HepG2 (cell line): Measurements from ENCODE around the gene ZBTB4. TPM values are rescaled to one million over a fixed set of nuclear protein-coding genes. Genes with fewer than 3 reads are reported as not detected.

Experiments used
- ATAC-seq: fragments of 200-7000 bp; cut with Tn5 transposase; 3 replicates; pipeline ENCODE4 v1.9.1; 2020; ENCODE audit warnings: mild to moderate bottlenecking, moderate library complexity
- BruUV-seq: library from RNA; stranded (reverse); fragments of 400-500 nt; replicated peaks from 2 replicates; lab custom pipeline; 2021; lab: Mats Ljungman, UMichigan
- CTCF ChIA-PET: fragments of 300-600 bp; formaldehyde crosslinking; extraction: SDS; loops from one replicate; lab custom pipeline; 2021; ENCODE audit warnings: low total read pairs, inconsistent platforms, low intra/inter-chr PET ratio; lab: Yijun Ruan, JAX
- POLR2A ChIA-PET: fragments of 350-600 bp; sonication (Branson Sonifier 250); formaldehyde crosslinking; loops from one replicate; lab custom pipeline; 2020; ENCODE audit warnings: antibody characterized with exemption, inconsistent platforms; lab: Yijun Ruan, JAX
- DNase-seq: peaks from one replicate; pipeline ENCODE4 v3.0.0-alpha.2; 2015; ENCODE audit warnings: low spot score
- FAIRE-seq: peaks from 3 replicates; lab custom pipeline; 2011; peaks lifted over from hg19 to GRCh38; lab: Jason Lieb, UNC
- H2AFZ ChIP-seq: one replicate; pipeline ENCODE4 v1.6.1; 2011; ENCODE audit warnings: low read length, inconsistent platforms
- H3K27ac ChIP-seq: fragments of 300-600 bp; 3 replicates; pipeline ENCODE4 v1.8.0; 2011; ENCODE audit warnings: mixed run types, mild to moderate bottlenecking, mixed read lengths, low read length, inconsistent platforms; ENCODE audit not compliant: insufficient read depth; ENCODE audit errors: extremely low read length
- H3K27me3 ChIP-seq, 2 experiments: fragments of 200-600 bp in 1 of 2; 2 replicates in 1 of 2; 3 replicates in 1 of 2; pipeline versions ENCODE4 v1.6.0 to v1.8.0; 2011; ENCODE audit warnings: low read length in 2 of 2, mild to moderate bottlenecking in 2 of 2, moderate library complexity in 2 of 2, inconsistent platforms in 1 of 2; ENCODE audit not compliant: insufficient read depth in 2 of 2, control insufficient read depth in 1 of 2
- H3K36me3 ChIP-seq, 2 experiments: fragments of 200-600 bp in 1 of 2; replicated peaks in 1 of 2; 2 replicates in 1 of 2; 3 replicates in 1 of 2; pipeline versions ENCODE4 v1.5.1 to v1.8.0; 2011; ENCODE audit warnings: low read length in 2 of 2, inconsistent platforms in 1 of 2; ENCODE audit not compliant: insufficient read depth in 2 of 2, control insufficient read depth in 1 of 2
- H3K4me1 ChIP-seq: 2 replicates; pipeline ENCODE4 v1.5.1; 2012; ENCODE audit warnings: low read length, inconsistent platforms; ENCODE audit not compliant: insufficient read depth
- H3K4me2 ChIP-seq: 2 replicates; pipeline ENCODE4 v1.6.0; 2011; ENCODE audit warnings: low read depth, low read length, inconsistent platforms
- H3K4me3 ChIP-seq, 3 experiments: fragments of 200-600 bp in 1 of 3; sonication (generic), shearing (Covaris generic) in 1 of 3; replicated peaks in 1 of 3; 2 replicates each; pipeline ENCODE4 v1.5.1; 2011 to 2016; ENCODE audit warnings: low read length in 3 of 3, inconsistent platforms in 2 of 3, low read depth in 2 of 3, mild to moderate bottlenecking in 2 of 3, control low read depth in 1 of 3, mixed read lengths in 1 of 3; ENCODE audit not compliant: insufficient read depth in 1 of 3
- H3K79me2 ChIP-seq: one replicate; pipeline ENCODE4 v1.6.1; 2011; ENCODE audit warnings: low read length, inconsistent platforms; ENCODE audit not compliant: insufficient read depth
- H3K9ac ChIP-seq: 2 replicates; pipeline ENCODE4 v1.6.0; 2011; ENCODE audit warnings: mild to moderate bottlenecking, low read depth, low read length, inconsistent platforms; ENCODE audit not compliant: insufficient read depth
- H3K9me3 ChIP-seq: 2 replicates; pipeline ENCODE4 v1.5.1; 2012; ENCODE audit warnings: mild to moderate bottlenecking, low read length
- H4K20me1 ChIP-seq: 2 replicates; pipeline ENCODE4 v1.6.0; 2011; ENCODE audit warnings: inconsistent platforms, mild to moderate bottlenecking, low read length, moderate library complexity; ENCODE audit not compliant: insufficient read depth
- CREB3 ChIP-seq: sonication (generic); formaldehyde crosslinking; IDR thresholded peaks from 2 replicates; pipeline ENCODE4 v1.5.0; 2020; ENCODE audit warnings: missing genetic modification reagents
- MED13 ChIP-seq: sonication (generic); formaldehyde crosslinking; IDR thresholded peaks from 2 replicates; pipeline ENCODE4 v1.5.0; 2020; ENCODE audit warnings: missing genetic modification reagents
- MTA3 ChIP-seq: sonication (generic); formaldehyde crosslinking; IDR thresholded peaks from 2 replicates; pipeline ENCODE4 v1.4.0; 2020; ENCODE audit warnings: missing genetic modification reagents
- NFE2L2 ChIP-seq: fragments of 150-350 bp; IDR thresholded peaks from 2 replicates; pipeline ENCODE4 v1.6.1; 2014; ENCODE audit warnings: low read length
- PHF8 ChIP-seq: sonication (generic); formaldehyde crosslinking; IDR thresholded peaks from 2 replicates; pipeline ENCODE4 v1.5.0; 2020; ENCODE audit warnings: missing genetic modification reagents
- SP2 ChIP-seq: sonication (generic); formaldehyde crosslinking; IDR thresholded peaks from 2 replicates; pipeline ENCODE4 v1.5.1; 2020; ENCODE audit warnings: mild to moderate bottlenecking, missing genetic modification reagents
- TAF15 ChIP-seq: fragments of 200-400 bp; formaldehyde crosslinking; IDR thresholded peaks from one replicate; pipeline ENCODE4 v1.6.1; 2018; ENCODE audit warnings: mild to moderate bottlenecking, low read depth, low read length; ENCODE audit not compliant: poor library complexity, severe bottlenecking
- ZMAT3 ChIP-seq: sonication (generic); formaldehyde crosslinking; conservative IDR thresholded peaks from 2 replicates; pipeline ENCODE4 v1.7.0; 2021; ENCODE audit warnings: missing genetic modification reagents
- ZNF589 ChIP-seq: sonication (generic); formaldehyde crosslinking; conservative IDR thresholded peaks from 2 replicates; pipeline ENCODE4 v1.8.0; 2022; ENCODE audit warnings: mild to moderate bottlenecking, moderate library complexity, missing genetic modification reagents
- ZNF607 ChIP-seq: sonication (generic); formaldehyde crosslinking; IDR thresholded peaks from 2 replicates; pipeline ENCODE4 v1.5.1; 2020; ENCODE audit warnings: missing genetic modification reagents, mild to moderate bottlenecking, borderline replicate concordance
- ZNF709 ChIP-seq: sonication (generic); formaldehyde crosslinking; IDR thresholded peaks from 2 replicates; pipeline ENCODE4 v1.5.0; 2020; ENCODE audit warnings: mild to moderate bottlenecking, missing genetic modification reagents
- ZNF775 ChIP-seq: sonication (generic); formaldehyde crosslinking; IDR thresholded peaks from 2 replicates; pipeline ENCODE4 v1.4.0; 2020; ENCODE audit warnings: missing genetic modification reagents, mild to moderate bottlenecking, moderate library complexity, borderline replicate concordance
- WGBS: methylation state at CpG from one replicate; pipeline ENCODE4 v1.1.6; 2017; ENCODE audit warnings: low lambda C conversion rate; 5-methylcytosine and 5-hydroxymethylcytosine counted together
- in situ Hi-C: cut with HindIII; loops from 2 replicates; pipeline ENCODE4 v1.10.0; 2017; ENCODE audit warnings: low pct_unique_long_range_greater_than_20kb; ENCODE audit not compliant: extremely low pct_ligation_motif_present
- intact Hi-C: fragments of 100-400 bp; cut with micrococcal nuclease; formaldehyde crosslinking; loops from one replicate; pipeline ENCODE4 v1.10.0; 2022; ENCODE audit not compliant: unreplicated experiment
- polyA plus RNA-seq, 8 experiments: library from polyadenylated mRNA; depleted of rRNA in 3 of 8; stranded (reverse) in 7 of 8; unstranded in 1 of 8; fragments of >200 nt; fragmentation: Illumina TruSeq in 4 of 8; extraction: Trizol in 4 of 8; gene quantifications; 2 replicates each; pipeline versions ENCODE4 v1.2.1 to v1.2.3, GENCODE V29; 2011 to 2016; ENCODE audit warnings: low read depth in 4 of 8, missing spikeins in 1 of 8, mixed read lengths in 1 of 8; ENCODE audit not compliant: insufficient read depth in 1 of 8
- total RNA-seq, 5 experiments: library from RNA; depleted of rRNA; stranded (reverse); fragments of >200 nt; fragmentation: Illumina TruSeq; extraction: Trizol; gene quantifications; 2 replicates each; pipeline ENCODE4 v1.2.3, GENCODE V29; 2016; ENCODE audit warnings: low read depth in 1 of 5
- TF ChIP-seq, protein P1 (sequence below): sonication (generic); formaldehyde crosslinking; IDR thresholded peaks from 2 replicates; pipeline ENCODE4 v1.5.0; 2020; ENCODE audit warnings: missing genetic modification reagents

The ZBTB4 gene
- total and polyA plus RNA-seq, 2 of the 13 experiments (the other 11 are each of a cell fraction or from before 2014, with no cell fraction given) = 4.3 to 7.4 TPM

- FAIRE-seq (no peak), DNase-seq (no peak), ATAC-seq (no peak)
- H3K4me2 ChIP-seq = no peak overlapping the region
- H3K9ac ChIP-seq = no peak overlapping the region
- H3K27ac ChIP-seq = no peak overlapping the region
- H2AFZ ChIP-seq = no peak overlapping the region
- no peak overlapping the region for H3K4me3 ChIP-seq
- CTCF ChIA-PET = no interaction called here
- H3K4me1 ChIP-seq = peaks cover 17% of the 10 kb centered on the region
- POLR2A ChIA-PET = interaction anchor here (1.1 kb wide), 1 partner anchor 27 kb away, joined by 3 read pairs; the partner anchor contains the start of gene TMEM256
- no peaks in the 10 kb centered on the region for H3K36me3 ChIP-seq
- 0% methylated on average over 1 of the region's 1 CpG for WGBS
- TF ChIP-seq MTA3 (CRISPR knock-in tag) = no peak
- TF ChIP-seq ZNF607 = no peak
- no peak for TF ChIP-seq ZNF589 (CRISPR knock-in tag)
- TF ChIP-seq TAF15 = no peak
- TF ChIP-seq SP2 (CRISPR knock-in tag) = no peak
- TF ChIP-seq ZMAT3 (CRISPR knock-in tag) = no peak
- TF ChIP-seq ZNF709 (CRISPR knock-in tag) = no peak
- TF ChIP-seq ZNF775 (CRISPR knock-in tag) = no peak
- no peak for TF ChIP-seq MED13 (CRISPR knock-in tag)
- BruUV-seq = no TSS peak
- no peaks in the 10 kb centered on the region for H3K9me3 ChIP-seq
- no peaks in the 10 kb centered on the region for H4K20me1 ChIP-seq
- intact Hi-C loops = no loop called here
- in situ Hi-C loops = no loop called here
- peaks cover 2 to 3% of the 10 kb centered on the region in 2 experiments; a peak in 3 of 5 replicates for H3K27me3 ChIP-seq
- no peaks in the 10 kb centered on the region for H3K79me2 ChIP-seq
Observed at GRCh38 chr17:7431231-7431630, 48.2 kb downstream of the ZBTB4 start.

DNA sequence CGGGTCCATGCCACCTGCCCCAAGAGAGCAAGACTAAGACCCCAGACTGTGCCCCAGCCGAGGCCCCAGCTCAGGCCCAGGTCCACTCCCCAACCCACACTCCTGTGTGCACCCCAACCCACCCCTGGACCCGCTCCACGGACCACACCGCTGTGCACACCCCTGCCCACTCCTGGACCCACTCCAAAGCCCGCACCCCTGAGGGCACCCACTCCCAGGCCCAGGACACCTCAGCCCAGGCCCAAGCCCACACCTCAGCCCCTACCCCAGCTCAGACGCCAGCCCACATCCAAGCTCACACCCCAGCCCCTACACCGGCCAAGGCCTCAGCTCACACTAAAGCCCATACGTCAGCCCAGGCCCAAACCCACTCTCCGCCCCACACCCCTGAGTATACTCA is 49.7 kb downstream of the ZBTB4 start:
- DNase-seq (no peak), ATAC-seq (no peak), FAIRE-seq (no peak)
- Histone ChIP-seq H3K4me2 (no peak overlapping the region), H3K9ac (no peak overlapping the region), H3K27ac (no peak overlapping the region), H3K9me3 (no peaks in the 10 kb centered on the region), H3K27me3 (peaks cover 2 to 3% of the 10 kb centered on the region in 2 experiments; a peak in 3 of 5 replicates), H3K4me3 (no peak overlapping the region), H3K36me3 (no peaks in the 10 kb centered on the region), H2AFZ (no peak overlapping the region), H4K20me1 (no peaks in the 10 kb centered on the region), H3K4me1 (peaks cover 10% of the 10 kb centered on the region), H3K79me2 (no peaks in the 10 kb centered on the region)
- intact Hi-C loops (no loop called here), in situ Hi-C loops (no loop called here)
- ChIA-PET CTCF (no interaction called here), POLR2A (interaction anchor here (1.6 kb wide), 1 partner anchor 26 kb away, joined by 3 read pairs; the partner anchor contains the start of gene TMEM256)
- BruUV-seq = no TSS peak
- 44% methylated on average over 7 of the region's 10 CpGs for WGBS
- TF ChIP-seq CREB3 (CRISPR knock-in tag) = no peak
- TF ChIP-seq NFE2L2 = no peak
- no peak for TF ChIP-seq PHF8
- TF ChIP-seq, protein P1, sequence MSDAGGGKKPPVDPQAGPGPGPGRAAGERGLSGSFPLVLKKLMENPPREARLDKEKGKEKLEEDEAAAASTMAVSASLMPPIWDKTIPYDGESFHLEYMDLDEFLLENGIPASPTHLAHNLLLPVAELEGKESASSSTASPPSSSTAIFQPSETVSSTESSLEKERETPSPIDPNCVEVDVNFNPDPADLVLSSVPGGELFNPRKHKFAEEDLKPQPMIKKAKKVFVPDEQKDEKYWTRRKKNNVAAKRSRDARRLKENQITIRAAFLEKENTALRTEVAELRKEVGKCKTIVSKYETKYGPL (CRISPR knock-in tag) = no peak
